CD4-positive, alpha-beta memory T cell (primary cell): ENCODE results near the gene TGFBR2. TPM values are rescaled to one million over a fixed set of nuclear protein-coding genes. Genes with fewer than 3 reads are reported as not detected.
A peak's percentile ranks its signal among the peaks of the same experiment; 100 is the strongest.

Source experiments
- CTCF ChIA-PET: fragments of 350-600 bp; sonication (Branson Sonifier 250); formaldehyde crosslinking; loops from one replicate; lab custom pipeline; 2021; ENCODE audit warnings: inconsistent platforms; ENCODE audit not compliant: partially characterized antibody; lab: Charles Lee
- POLR2A ChIA-PET: fragments of 350-600 bp; sonication (Branson Sonifier 250); formaldehyde crosslinking; loops from one replicate; lab custom pipeline; 2021; ENCODE audit not compliant: partially characterized antibody; lab: Charles Lee
- DNase-seq, 5 donors: peaks; one replicate each; pipeline versions ENCODE4 v3.0.0 to v3.0.0-alpha.2; 2020 to 2022; ENCODE audit warnings: mixed read lengths in 1 of 5
- H3K27ac ChIP-seq: one replicate; pipeline ENCODE4 v1.7.0; 2013; ENCODE audit warnings: low read depth, low read length
- H3K27me3 ChIP-seq: 2 replicates; pipeline ENCODE4 v1.7.0; 2013; ENCODE audit warnings: mild to moderate bottlenecking, low read length, moderate library complexity; ENCODE audit not compliant: insufficient read depth
- H3K36me3 ChIP-seq: 2 replicates; pipeline ENCODE4 v1.7.0; 2013; ENCODE audit warnings: mild to moderate bottlenecking, low read length, moderate library complexity; ENCODE audit not compliant: insufficient read depth
- H3K4me1 ChIP-seq: 2 replicates; pipeline ENCODE4 v1.7.0; 2013; ENCODE audit warnings: mild to moderate bottlenecking, low read length, moderate library complexity; ENCODE audit not compliant: insufficient read depth
- H3K4me3 ChIP-seq, 2 donors: one replicate each; pipeline ENCODE4 v1.7.0; 2013; ENCODE audit warnings: low read length in 2 of 2, mild to moderate bottlenecking in 1 of 2
- H3K9me3 ChIP-seq, 2 donors: one replicate each; pipeline ENCODE4 v1.7.0; 2013; ENCODE audit warnings: low read length in 2 of 2, control low read depth in 1 of 2; ENCODE audit not compliant: control insufficient read depth in 1 of 2
- H3K27ac Mint-ChIP-seq, 7 donors: one replicate each; pipeline ENCODE4 v1.8.0; 2020 to 2021; ENCODE audit warnings: mixed read lengths in 7 of 7, mild to moderate bottlenecking in 6 of 7, inconsistent platforms in 3 of 7, moderate library complexity in 3 of 7
- H3K27me3 Mint-ChIP-seq, 2 donors: one replicate each; pipeline ENCODE4 v1.8.0; 2020 to 2021; ENCODE audit warnings: mixed read lengths in 2 of 2
- H3K36me3 Mint-ChIP-seq, 2 donors: one replicate each; pipeline ENCODE4 v1.8.0; 2020 to 2021; ENCODE audit warnings: mixed read lengths in 2 of 2, inconsistent platforms in 1 of 2, mild to moderate bottlenecking in 1 of 2
- H3K4me1 Mint-ChIP-seq, 4 donors: one replicate each; pipeline ENCODE4 v1.8.0; 2020 to 2021; ENCODE audit warnings: mixed read lengths in 4 of 4, mild to moderate bottlenecking in 1 of 4
- H3K4me3 Mint-ChIP-seq, 8 donors: one replicate each; pipeline ENCODE4 v1.8.0; 2020 to 2021; ENCODE audit warnings: mixed read lengths in 8 of 8, mild to moderate bottlenecking in 7 of 8, moderate library complexity in 6 of 8, inconsistent platforms in 3 of 8
- H3K9me3 Mint-ChIP-seq, 8 donors: one replicate each; pipeline ENCODE4 v1.8.0; 2020 to 2021; ENCODE audit warnings: mixed read lengths in 8 of 8, mild to moderate bottlenecking in 5 of 8, inconsistent platforms in 3 of 8, moderate library complexity in 1 of 8
- intact Hi-C: fragments of 100-400 bp; cut with micrococcal nuclease; formaldehyde crosslinking; loops from one replicate; pipeline ENCODE4 v1.15.1; 2023
- polyA plus RNA-seq, 2 donors: library from polyadenylated mRNA; unstranded; fragments of 300-500 nt; fragmentation: Illumina TruSeq; gene quantifications; one replicate each; pipeline ENCODE4 v1.2.3, GENCODE V29; 2021
- total RNA-seq, 2 experiments: library from RNA; stranded (reverse); gene quantifications; one replicate each; pipeline ENCODE4 v1.2.3, GENCODE V29; 2021

TGFBR2 gene
- total and polyA plus RNA-seq, 4 experiments from 2014 or later = 58.7 to 110 (median 110) TPM

- Mint-ChIP-seq H3K36me3 (peaks cover 5 to 25% of the 10 kb centered on the region in 2 donors), H3K27me3 (no peaks in the 10 kb centered on the region), H3K4me3 (peak overlapping the region; percentile 90 to 99 (median 98)), H3K9me3 (peaks cover 0 to 2% (median 0%) of the 10 kb centered on the region in 8 donors), H3K4me1 (peaks cover 61 to 80% (median 64%) of the 10 kb centered on the region in 4 donors), H3K27ac (peak overlapping the region; percentile 88 to 96 (median 94))
- no peaks in the 10 kb centered on the region for H3K9me3 ChIP-seq
- intact Hi-C loops = loop anchor here (1.0 kb wide), 1 partner anchor 8 kb away; no protein-coding TSS in a partner anchor
- H3K27ac ChIP-seq = peak overlapping the region; percentile 72
- no peak for DNase-seq
- peaks cover 70% of the 10 kb centered on the region for H3K4me1 ChIP-seq
- peak overlapping the region; percentile 39 to 84 for H3K4me3 ChIP-seq
- H3K36me3 ChIP-seq = no peaks in the 10 kb centered on the region
- ChIA-PET CTCF (interaction anchor here (0.8 to 4.1 kb wide), 7 partner anchors 9 to 289 kb away, joined by 3 to 32 read pairs (median 11); no protein-coding TSS in a partner anchor), POLR2A (interaction anchor here (1.4 to 18.1 kb wide), 11 partner anchors 10 to 100 kb away, joined by 3 to 318 read pairs (median 21); no protein-coding TSS in a partner anchor)
- no peaks in the 10 kb centered on the region for H3K27me3 ChIP-seq
These were observed 2.2 kb downstream of the TGFBR2 start for GRCh38 chr3:30608598-30608947.

- Mint-ChIP-seq H3K4me3 (peak overlapping the region; percentile 90 to 99 (median 98)), H3K36me3 (peaks cover 5 to 27% of the 10 kb centered on the region in 2 donors), H3K27me3 (no peaks in the 10 kb centered on the region), H3K4me1 (peaks cover 62 to 80% (median 65%) of the 10 kb centered on the region in 4 donors), H3K9me3 (peaks cover 0 to 2% (median 0%) of the 10 kb centered on the region in 8 donors), H3K27ac (peak overlapping the region; percentile 88 to 96 (median 93))
- DNase-seq = no peak
- Histone ChIP-seq H3K27ac (peak overlapping the region; percentile 72), H3K36me3 (no peaks in the 10 kb centered on the region), H3K4me1 (peaks cover 71% of the 10 kb centered on the region), H3K4me3 (peak overlapping the region; percentile 15 to 84), H3K27me3 (no peaks in the 10 kb centered on the region), H3K9me3 (no peaks in the 10 kb centered on the region)
- CTCF ChIA-PET = interaction anchor here (1.2 to 9.0 kb wide), 5 partner anchors 13 to 48 kb away, joined by 3 to 75 read pairs (median 6); no protein-coding TSS in a partner anchor
- POLR2A ChIA-PET = interaction anchor here (0.8 to 18.1 kb wide), 14 partner anchors 8 to 618 kb away, joined by 3 to 318 read pairs (median 12); no protein-coding TSS in a partner anchor
- intact Hi-C loops = loop anchor here (2.0 kb wide), 1 partner anchor 923 kb away; the partner anchor contains the start of gene STT3B
These were observed 3.7 kb downstream of the TGFBR2 start for GRCh38 chr3:30609930-30610701.

DNA sequence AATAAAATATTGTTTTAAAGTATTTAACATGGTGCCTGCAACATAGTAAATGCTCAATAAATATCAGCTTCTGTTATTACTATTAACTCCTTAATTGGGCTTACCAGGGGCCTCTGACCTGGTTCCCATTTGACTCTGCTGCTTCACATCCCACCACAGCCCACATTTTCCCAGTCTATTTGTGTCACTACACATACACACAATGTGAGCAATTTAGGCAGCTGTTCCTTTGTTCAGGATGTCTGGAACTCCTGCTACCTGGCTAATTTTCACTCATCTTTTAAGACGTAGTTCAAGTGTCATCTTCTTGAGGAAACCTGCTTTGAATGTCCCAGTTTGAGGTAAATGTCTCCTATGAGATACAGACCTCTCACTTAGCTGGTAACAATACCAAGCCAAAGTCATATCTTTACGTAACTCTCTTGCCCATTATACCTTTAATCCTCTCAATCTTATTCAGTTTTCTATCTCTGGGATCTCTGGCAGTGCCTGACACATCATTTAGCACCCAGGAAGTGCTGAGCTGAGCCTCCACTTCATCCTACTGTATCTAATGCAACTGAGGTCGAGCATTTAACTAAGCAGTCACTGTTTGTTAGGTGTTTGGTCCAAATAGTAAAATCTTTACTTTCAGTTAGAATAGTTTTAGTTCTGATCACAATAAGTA, 4.4 kb downstream of the TGFBR2 start:
- H3K4me1 Mint-ChIP-seq = peaks cover 61 to 80% (median 65%) of the 10 kb centered on the region in 4 donors
- peaks cover 0 to 2% (median 0%) of the 10 kb centered on the region in 8 donors for H3K9me3 Mint-ChIP-seq
- CTCF ChIA-PET = interaction anchor here (0.7 to 9.0 kb wide), 8 partner anchors 11 to 47 kb away, joined by 3 to 75 read pairs (median 4); no protein-coding TSS in a partner anchor
- Histone ChIP-seq H3K27ac (peak overlapping the region; percentile 72), H3K36me3 (no peaks in the 10 kb centered on the region), H3K4me1 (peaks cover 71% of the 10 kb centered on the region), H3K27me3 (no peaks in the 10 kb centered on the region), H3K9me3 (no peaks in the 10 kb centered on the region), H3K4me3 (peak overlapping the region; percentile 9 to 84)
- no peak for DNase-seq
- intact Hi-C loops = loop anchor here (1.0 to 2.0 kb wide), 2 partner anchors 33 to 922 kb away; partner anchors contain the start of gene STT3B
- POLR2A ChIA-PET = interaction anchor here (0.8 to 18.1 kb wide), 16 partner anchors 7 to 617 kb away, joined by 3 to 318 read pairs (median 12); no protein-coding TSS in a partner anchor
- H3K27ac Mint-ChIP-seq = peak overlapping the region; percentile 88 to 96 (median 93)
- H3K4me3 Mint-ChIP-seq = peak overlapping the region; percentile 90 to 99 (median 98)
- H3K27me3 Mint-ChIP-seq = no peaks in the 10 kb centered on the region
- peaks cover 5 to 24% of the 10 kb centered on the region in 2 donors for H3K36me3 Mint-ChIP-seq

DNA sequence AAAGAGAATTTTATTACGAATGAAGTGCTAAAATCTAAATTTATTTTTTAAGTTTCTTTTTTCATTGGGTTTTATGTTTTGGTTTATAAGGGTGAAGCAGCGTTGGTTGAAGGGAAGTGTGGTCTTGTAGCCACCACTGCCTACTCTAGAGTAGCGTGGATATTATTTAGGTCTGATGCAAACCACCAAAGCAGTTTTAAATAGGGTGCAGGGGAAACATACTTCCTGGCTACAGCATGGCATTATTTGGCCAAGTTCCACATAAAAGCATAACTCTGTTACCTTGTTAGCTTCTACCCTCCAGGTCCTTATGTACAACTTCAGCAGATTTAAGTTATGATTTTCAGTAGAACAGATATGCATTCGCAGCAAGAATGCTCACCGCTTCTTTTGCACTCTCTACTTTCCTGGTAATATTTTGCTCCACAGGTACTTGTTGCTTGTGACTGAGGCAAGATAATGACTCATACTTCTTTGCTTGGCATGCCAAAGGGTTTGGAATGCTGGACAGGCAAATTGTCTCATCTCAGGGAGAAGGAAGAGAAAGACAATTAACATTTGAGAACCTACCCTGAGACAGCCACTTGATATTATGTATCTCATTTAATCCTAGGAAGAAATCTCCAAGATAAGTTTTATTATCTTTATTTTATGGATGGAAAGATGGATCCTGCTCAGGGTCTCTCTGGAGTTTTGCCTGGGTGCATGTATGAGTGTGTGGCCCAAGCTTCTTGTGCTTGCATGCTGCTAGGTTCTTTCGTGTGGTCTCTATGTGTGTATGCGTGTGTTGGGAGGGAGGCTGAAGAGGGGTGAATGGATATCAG, 5.4 kb downstream of the TGFBR2 start:
- DNase-seq = peak in 4 of 5 donors; percentile 47 to 57 (median 50)
- peaks cover 5 to 20% of the 10 kb centered on the region in 2 donors for H3K36me3 Mint-ChIP-seq
- Histone ChIP-seq H3K9me3 (no peaks in the 10 kb centered on the region), H3K4me1 (peaks cover 75% of the 10 kb centered on the region), H3K27me3 (no peaks in the 10 kb centered on the region), H3K36me3 (no peaks in the 10 kb centered on the region), H3K4me3 (peak overlapping the region in 1 of 2 donors; percentile 14), H3K27ac (peak overlapping the region; percentile 72)
- H3K27me3 Mint-ChIP-seq = no peaks in the 10 kb centered on the region
- H3K4me3 Mint-ChIP-seq = peak overlapping the region; percentile 90 to 99 (median 98)
- peak overlapping the region; percentile 88 to 96 (median 93) for H3K27ac Mint-ChIP-seq
- intact Hi-C loops = loop anchor here (1.0 to 2.0 kb wide), 2 partner anchors 32 to 921 kb away; partner anchors contain the start of gene STT3B
- peaks cover 0 to 2% (median 0%) of the 10 kb centered on the region in 8 donors for H3K9me3 Mint-ChIP-seq
- H3K4me1 Mint-ChIP-seq = peaks cover 66 to 84% (median 70%) of the 10 kb centered on the region in 4 donors
- POLR2A ChIA-PET = interaction anchor here (0.8 to 18.1 kb wide), 18 partner anchors 6 to 615 kb away, joined by 3 to 318 read pairs (median 9); no protein-coding TSS in a partner anchor
- CTCF ChIA-PET = interaction anchor here (0.7 to 9.0 kb wide), 11 partner anchors 9 to 46 kb away, joined by 3 to 75 read pairs (median 4); no protein-coding TSS in a partner anchor

DNA sequence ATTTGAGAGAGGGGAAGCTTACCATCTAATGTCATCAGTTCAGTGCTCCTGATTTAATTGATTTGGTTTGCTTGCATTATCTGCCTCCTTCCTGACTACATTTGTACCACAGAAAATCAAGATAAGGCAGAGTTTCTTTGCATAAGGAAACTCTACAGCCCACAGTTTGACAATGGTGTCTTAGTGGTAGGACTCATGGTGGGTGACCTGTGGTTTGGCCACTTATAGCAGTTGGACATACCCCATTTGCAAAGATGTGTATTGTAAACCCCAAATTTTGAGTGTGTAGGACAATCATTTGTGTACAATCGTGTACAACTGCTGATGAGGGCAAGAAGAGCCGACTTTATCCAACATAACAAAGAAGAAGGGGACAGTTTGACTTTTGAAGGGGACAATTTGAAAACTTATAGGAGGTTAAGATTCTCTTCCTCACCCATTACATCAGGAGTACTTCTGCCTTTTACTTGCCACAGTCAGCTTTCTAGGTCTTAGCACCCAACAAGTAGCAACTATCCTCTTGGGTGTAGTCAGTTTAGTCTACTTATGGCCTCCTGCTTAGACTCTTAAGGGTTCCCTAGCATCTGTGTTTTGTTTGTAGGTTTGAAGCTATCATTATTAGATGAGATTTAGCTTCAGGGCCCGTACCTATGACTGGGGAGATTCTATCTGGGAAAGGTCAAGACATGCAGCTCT, 6.2 kb downstream of the TGFBR2 start:
- Histone ChIP-seq H3K27me3 (no peaks in the 10 kb centered on the region), H3K27ac (peak overlapping the region; percentile 72), H3K36me3 (no peaks in the 10 kb centered on the region), H3K9me3 (no peaks in the 10 kb centered on the region), H3K4me3 (peak overlapping the region in 1 of 2 donors; percentile 21), H3K4me1 (peaks cover 82% of the 10 kb centered on the region)
- H3K4me3 Mint-ChIP-seq = peak overlapping the region; percentile 90 to 99 (median 98)
- H3K9me3 Mint-ChIP-seq = peaks cover 0 to 2% (median 0%) of the 10 kb centered on the region in 8 donors
- DNase-seq = no peak
- peak overlapping the region; percentile 88 to 96 (median 93) for H3K27ac Mint-ChIP-seq
- ChIA-PET CTCF (interaction anchor here (0.7 to 9.0 kb wide), 12 partner anchors 10 to 54 kb away, joined by 3 to 75 read pairs (median 3); no protein-coding TSS in a partner anchor), POLR2A (interaction anchor here (0.7 to 18.1 kb wide), 16 partner anchors 10 to 614 kb away, joined by 3 to 318 read pairs (median 7); no protein-coding TSS in a partner anchor)
- intact Hi-C loops = no loop called here
- H3K27me3 Mint-ChIP-seq = no peaks in the 10 kb centered on the region
- peaks cover 72 to 92% (median 76%) of the 10 kb centered on the region in 4 donors for H3K4me1 Mint-ChIP-seq
- peaks cover 5 to 19% of the 10 kb centered on the region in 2 donors for H3K36me3 Mint-ChIP-seq
